ENCODE results near the gene RRP8.

- TF ChIP-seq CTCF (IDR thresholded peaks at IDR 0.05) (no peak), POLR2A (IDR thresholded peaks at IDR 0.05) (no peak)
These were observed 48.3 kb downstream of the RRP8 start for GRCh38 chr11:6554828-6555706.

Measured in lower leg skin (tissue), 3 donors.